Smooth muscle cell of the brain vasculature (primary cell): Measurements from ENCODE around the gene AEBP1.

Experiments used
- DNase-seq: peaks from one replicate; pipeline ENCODE4 v3.0.0-alpha.2; 2012; ENCODE audit warnings: low read depth, low spot score

Gene AEBP1

DNA sequence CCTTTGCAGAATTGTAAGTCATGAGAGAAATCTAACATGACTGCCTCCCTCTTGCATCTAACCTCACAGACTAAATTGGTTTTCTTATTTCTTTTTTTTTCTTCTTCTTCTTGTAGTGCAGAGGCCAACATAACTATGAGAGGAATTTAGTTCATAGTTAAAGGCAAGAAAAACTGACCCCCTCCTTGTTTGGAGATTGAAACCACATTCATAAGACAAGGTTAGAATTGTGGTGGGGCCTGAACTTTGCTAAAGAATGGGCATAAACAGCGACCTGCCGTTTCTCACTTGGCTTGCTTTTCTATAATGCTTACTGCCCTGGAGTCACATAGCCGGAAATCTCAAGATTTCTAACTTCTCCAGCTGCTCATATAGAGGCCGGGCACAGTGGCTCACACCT, 19.4 kb upstream of the AEBP1 start:
- DNase-seq: no peak

DNA sequence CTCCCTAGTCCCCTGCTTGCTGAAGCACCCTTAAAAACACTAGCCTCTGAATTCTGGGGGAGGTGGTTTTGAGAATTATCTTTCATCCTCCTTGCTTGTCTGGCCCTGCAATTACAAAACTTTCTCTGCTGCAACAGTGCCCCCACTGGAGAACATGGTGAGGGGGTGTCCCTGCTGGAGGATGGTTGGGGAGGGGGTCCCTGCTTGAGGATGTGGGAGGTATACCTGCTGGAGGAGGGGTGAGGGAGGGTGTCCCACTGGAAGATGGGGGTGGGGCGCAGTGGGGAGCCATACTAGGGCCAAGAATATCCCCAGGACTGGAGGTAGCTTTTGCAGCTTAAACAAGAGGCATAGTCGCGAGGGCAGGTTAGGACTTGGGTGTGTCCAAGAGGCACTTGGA, 18.6 kb upstream of the AEBP1 start:
- no peak for DNase-seq

DNA sequence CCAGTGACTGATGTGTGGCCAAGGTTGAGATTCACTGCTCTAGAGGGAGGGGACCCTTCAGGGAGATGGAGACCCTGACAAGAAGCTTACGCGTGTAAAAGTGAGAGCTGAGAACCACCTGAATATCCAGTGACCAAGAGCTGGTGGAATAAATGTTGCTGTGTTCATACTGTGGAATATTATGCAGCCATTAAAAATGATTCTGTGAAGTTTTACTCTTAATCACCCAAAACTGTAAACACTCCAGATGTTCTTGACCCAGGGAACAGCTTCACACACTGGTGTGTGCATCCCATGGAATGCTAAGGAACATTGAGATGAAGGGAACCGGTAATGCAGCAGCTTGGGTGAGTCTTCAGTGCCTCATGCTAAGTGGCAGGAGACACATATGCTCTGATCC, 17.5 kb upstream of the AEBP1 start:
- no peak for DNase-seq

DNA sequence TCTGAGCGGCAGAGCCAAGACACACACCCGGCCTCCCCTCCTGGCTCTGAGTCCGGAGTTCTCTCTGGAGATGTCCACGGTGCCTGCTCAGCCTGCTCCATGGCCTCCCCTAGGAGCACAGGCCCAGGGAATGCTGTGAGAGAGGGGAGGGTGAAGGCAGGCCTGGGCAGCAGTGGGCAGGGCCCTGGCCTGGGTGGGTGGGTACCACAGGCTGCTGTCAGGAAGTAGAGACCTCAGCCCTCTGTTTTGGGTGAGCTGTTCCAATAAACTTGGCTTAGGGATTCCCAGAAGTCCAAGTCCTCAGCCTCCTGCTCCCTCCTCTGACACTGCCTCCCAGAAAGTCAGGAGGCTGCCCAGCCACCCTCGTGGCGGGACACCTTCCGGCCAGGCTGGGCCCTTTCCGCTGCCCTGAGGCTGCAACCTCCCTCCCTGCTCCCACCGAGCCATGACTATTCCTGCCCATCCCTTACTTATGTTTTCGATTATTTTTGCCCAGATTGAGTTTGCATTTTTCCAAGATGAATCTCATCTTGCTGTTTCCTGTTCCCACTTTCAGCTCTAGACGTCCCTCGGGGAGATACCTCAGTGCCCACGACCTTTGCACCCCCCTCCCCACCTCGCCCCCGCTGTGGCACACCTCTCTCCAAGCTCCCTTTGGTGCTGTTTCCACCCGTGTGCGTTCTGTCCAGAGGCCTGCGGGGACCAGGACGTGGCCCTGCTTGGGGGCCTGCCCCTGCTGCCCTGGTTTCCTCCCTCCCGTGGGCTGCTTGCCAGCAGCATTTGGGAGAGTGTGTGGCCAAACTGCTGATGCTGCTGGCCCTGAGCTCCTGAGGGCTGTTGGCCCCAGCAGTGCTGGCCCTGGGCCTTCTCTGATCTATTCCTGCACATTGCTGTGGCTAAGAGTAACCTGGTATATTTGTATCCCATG, 16.0 kb upstream of the AEBP1 start:
- DNase-seq: peak; percentile 83

DNA sequence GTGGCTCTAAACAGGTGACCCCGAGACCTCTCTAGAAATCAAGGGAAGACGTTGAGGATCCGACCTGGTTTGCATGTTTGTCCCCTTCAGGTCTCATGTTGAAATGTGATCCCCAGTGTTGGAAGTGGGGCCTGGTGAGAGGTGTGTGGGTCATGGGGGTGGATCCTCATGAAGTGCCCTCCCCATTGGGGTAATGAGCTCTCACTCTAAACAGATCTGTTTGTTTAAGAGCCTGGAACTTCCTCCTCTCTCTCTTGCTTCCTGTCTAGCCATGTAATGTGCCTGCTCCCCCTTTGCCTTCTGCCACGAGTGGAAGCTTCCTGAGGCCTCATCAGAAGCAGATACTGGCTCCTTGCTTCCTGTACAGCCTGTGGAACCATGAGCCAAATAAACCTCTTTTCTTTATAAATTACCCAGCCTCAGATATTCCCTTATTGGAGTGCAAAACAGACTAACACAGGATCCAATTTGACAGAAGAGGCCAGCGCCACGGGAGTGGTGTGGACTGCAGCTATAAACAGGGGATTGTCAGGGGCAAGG, 11.0 kb upstream of the AEBP1 start:
- no peak for DNase-seq

DNA sequence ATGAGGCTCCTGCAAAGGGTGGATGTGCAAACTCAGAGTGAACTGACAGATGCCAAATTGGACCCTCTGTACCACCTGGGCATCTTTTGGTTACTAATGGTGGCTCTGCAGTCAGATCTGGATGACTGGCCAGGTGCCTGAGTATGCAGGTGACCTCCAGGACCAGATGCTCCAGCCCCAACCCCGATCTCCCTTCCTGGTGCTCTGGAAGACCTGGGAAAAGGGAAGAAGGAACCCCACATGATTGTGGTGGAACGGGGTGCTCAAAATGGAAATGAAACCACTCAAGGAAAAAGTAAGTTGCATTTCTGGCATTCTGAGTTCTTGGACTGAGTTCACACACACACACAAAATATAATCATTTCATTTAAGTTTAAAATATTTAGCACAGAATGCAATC, 9.8 kb upstream of the AEBP1 start:
- DNase-seq: no peak

DNA sequence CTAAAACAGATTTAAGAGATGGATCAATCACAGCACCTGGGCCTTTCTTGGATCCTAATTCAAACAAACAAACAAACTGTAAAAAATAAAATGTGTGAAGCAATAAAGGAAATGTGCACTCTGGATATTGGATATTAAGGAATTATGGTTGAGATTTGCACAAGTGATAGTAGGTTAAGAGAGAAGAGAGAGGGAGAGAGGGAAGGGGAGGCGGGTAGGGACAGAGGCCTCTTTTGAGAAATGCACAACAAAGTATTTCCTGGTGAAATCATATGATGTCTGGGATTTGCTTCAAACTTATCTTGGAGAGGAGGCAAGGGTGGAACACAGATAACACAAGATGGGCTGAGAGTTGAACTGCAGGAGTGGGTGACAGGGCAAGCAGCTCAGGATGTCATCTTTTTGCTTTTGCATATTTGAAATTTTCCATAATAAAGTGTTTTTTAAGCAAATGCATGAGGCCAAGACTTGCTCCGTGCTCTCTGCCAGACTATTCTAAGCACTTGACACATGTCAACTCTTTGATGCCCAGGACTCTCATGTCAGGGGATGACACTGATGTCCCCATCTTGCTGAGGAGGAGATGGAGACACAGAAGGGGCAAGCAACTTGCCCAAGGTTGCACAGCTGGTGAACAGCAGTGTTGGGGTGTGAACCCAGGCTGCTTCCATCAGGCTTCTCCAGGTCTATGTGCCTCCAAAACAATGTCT, 9.1 kb upstream of the AEBP1 start:
- DNase-seq: no peak

DNA sequence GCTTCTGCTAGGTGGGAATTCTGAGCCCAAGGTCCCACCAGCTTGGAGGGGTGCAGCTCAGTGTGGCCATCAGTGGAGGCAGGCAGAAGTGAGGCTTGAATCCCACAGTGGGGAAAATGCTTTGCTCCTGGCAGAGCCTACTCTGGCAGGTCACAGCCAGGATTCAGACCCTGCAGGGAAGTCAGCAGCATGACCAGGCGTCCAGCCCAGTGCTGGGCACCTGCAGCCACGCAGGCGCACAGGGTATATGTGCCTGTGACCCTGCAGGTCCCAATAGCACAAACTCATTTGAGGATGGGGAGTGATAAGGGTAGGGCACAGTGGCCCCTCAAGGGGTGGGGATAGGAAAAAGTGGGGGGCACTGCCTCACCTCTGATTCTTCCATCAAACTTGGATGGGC, 8.4 kb upstream of the AEBP1 start:
- DNase-seq: no peak

DNA sequence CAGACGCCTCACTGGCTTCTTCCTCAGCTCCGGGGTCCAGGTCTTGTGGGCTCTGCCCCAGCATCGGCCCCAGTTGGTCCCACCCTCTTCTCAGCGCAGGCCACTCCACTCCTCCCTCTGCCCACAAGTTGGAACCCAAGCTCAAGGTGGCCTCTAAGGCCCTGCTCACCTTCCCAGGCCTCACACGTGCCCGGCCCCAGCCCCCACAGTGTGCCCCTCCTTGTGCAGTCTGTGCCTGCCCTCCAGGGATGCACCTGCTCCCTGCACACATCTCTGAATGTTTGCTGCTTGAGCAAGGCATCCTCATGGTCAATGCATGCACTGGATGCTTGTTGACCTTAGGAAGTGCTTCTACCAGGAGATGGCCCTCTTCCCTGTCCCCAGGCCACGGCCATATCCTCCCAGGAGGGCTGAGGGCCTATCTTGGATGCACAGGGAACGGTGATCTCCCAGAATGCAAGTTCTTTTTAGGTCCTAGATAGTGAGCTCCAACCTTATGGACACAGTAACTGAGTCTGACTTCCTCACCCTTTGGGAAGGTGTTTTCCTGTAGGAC, 7.7 kb upstream of the AEBP1 start:
- DNase-seq: no peak

DNA sequence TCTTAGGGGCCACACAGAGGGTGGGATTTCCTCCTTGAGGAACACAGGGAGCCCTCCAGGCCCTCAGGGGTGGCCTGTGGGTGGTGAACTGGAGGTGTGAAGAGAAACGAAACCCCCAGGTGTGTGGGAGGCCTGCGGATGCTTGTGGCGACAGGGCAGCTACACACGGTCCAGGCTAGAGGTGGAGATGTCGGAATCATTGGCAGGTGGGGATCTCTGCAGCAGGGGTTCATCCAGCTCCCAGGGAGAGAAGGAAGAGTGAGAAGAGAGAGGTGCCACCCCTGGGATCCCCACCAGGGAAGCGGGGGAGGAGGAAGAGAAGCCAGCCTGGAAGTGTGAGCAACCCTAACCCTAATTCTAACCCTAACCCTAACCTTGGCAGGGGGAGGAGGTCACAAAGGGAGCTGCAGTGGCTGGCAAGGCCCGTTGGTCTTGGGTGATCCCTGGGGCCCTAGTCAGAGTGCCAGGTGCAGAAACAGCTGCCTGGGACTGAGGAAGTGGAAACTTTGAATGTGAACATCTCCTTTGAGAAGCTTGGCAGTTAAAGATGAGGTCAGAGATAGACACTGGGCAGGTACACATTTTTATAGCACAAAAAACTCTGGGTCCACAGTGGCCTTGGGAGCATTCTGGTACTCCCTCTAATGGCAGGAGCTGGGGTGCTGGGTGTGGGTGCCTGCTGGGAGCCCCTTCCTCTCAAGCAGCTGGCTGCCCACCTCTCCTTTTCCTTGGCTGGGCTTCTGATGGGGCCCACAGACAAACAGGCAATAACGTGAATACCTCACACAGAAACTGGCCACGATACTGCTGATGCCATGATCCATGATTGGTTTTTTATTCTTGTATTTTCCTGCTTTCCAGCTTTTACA, 6.8 kb upstream of the AEBP1 start:
- DNase-seq: no peak

DNA sequence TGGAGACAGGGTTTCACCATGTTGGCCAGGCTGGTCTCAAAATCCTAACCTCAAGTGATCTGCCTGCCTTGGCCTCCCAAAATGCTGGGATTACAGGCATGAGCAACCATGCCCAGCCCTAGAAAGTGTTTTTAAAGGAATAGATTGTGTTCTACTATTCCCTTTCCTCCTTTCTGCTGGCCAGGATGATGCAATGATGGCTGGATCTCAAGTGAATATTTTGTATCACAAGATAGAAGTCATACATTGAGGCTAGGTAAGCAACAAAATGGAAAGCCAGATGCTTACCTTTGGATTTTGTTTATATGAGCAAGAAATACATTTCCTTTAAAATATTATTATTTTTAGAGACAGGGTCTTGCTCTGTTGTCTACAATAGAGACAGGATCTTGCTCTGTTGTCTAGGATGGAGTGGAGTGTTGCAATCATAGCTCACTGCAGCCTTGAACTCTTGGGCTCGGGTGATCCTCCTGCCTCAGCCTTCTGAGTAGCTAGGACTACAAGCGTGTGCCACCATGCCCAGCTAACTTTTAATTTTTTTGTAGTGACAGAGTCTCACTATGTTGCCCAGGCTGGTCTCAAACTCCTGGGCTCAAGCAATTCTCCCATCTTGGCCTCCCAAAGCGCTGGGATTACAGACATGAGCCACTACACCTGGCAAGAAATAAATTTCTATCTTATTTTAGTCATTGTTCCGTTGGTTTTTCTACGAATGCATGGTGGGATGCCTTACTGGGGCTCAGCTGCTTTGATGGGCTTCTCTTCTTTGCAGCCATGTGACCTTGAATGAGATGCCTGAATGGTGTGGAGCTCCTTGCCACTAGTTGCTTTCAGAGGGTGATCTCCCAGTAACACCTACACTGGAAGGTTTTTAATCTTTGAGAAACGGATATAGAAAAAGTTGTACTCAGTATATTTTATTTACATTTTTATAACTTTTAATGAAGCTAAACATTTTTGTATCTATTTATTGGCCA, 5.8 kb upstream of the AEBP1 start:
- no peak for DNase-seq

DNA sequence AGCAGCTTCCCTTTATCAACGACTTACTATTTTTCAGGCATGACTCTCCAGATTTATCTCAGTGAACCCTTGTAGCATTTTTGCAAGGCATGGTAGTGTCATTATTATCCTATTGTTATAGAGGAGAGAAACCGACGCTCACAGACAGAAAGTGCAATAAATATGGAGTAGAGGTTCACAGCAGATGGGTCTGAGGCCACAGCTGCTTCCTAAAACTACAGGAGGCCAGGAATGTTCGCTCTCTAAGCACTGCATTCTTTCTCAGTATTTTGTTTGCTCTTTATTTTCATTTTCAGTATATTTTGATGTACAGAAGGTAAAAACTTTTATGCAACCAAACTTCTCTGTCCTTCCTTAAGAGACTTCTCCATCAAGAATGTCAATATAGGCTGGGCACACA, 4.5 kb upstream of the AEBP1 start:
- DNase-seq: no peak

DNA sequence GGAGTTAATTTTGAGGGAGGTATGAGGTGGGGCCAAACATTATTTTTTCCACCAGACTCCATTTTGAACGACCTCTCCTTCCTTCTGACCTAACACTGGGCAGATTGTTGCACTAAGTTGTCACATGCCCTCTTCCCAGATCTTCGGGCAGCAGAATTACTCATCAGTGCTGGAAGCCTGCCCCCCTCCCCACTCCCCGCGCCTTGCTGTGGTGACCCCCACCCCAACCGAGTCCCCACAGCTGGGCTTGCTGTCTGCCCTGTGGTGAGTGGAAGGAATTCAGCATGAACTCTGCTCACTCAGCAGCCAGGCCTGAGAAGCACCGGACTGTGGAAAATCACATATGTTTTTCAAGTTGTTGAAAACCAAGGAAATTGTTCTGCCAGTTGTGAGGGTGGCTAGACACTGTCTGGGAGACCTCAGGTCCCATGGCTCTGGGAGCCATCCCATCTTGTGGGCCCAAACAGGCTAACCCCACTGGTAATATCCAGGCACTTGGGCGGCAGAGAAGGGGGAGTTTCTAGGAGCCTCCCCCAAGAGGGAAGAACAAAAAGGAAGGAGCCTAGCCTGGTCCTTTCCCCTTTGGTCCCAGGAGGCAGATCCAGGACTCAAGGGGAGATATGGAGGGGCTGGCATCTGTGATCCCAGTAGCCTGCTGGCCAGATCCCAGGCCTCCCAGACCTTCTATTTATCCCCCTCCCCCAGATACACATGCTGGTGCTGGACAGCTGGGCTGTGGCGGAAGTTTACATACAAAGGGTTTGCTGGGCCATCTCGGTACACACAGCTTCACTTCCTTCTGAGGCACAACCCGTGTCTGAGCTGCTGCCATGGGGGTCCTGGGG, 3.5 kb upstream of the AEBP1 start:
- DNase-seq: peak; percentile 79

DNA sequence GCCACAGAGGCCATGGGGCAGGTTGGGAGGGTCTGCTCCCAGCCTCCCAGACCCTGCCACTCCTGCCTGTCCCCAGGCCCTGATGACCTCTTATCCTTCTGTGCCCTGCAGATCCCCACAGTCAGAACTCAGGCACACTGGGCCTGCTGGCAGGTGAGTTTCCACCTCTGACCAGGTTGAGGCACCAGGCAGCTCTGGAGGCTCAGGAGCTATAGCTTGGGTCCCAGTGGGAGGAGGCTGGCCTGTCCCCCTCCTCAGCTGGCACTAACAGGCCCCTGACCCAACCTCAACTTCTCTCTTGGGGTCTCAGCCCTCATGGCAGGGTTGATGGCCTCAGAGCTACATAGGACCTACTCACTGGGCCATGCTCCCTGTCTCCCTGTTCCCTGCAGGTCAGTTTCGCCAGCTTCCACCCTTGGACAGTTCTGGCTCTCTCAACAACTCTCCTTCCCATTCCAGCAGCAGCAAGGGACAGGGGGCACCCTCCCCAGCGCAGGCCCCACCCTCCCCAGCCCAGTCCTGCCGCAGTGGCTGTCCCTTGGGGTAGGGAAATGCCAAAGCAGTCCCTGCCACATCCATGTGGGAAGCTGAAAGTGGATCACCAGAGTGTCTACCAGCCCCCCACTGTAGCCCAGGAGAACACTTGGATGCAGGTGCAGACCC, 2.7 kb upstream of the AEBP1 start:
- no peak for DNase-seq

DNA sequence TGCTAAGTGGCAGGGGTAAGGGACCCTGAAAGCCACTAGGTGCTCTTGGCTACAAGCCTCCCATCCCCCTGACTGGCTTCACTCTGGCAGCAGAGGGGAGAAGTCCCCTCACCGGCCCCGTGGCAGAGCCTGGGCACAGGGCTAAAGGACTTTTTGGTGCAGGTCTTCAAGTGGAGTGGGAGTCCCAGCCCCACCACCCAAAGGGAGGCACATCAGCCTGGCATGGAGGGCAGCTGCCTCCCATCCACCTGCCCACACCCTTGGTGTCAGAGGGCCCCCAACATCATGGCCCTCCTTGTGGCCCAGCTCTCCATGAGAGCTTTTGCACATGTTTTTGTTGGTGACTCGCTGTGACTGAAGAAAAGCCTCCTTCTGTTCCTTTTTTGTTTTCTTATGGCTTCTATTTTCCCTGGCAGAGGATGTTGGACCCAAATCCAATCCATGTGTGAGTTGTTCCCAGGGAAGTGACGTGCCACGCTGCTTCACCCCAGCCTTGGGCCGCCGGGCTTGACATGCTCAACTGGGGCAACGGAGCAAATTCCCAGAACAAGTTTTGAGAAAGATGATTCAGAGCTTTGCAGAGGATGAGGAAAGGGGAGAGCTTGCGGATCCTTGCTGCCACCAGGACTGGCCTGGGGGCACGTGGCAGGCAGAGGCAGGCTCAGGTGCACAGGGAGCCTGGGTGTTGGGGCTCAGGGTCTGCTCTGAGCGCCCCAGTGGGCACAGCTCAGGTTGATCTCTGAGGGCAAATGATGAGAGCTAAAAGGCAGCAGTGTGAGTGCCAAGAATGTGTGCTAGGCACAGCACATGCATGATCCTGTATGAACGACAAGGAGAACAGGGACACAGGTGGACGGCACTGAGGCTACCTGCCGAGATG, 1.9 kb upstream of the AEBP1 start:
- DNase-seq: no peak

DNA sequence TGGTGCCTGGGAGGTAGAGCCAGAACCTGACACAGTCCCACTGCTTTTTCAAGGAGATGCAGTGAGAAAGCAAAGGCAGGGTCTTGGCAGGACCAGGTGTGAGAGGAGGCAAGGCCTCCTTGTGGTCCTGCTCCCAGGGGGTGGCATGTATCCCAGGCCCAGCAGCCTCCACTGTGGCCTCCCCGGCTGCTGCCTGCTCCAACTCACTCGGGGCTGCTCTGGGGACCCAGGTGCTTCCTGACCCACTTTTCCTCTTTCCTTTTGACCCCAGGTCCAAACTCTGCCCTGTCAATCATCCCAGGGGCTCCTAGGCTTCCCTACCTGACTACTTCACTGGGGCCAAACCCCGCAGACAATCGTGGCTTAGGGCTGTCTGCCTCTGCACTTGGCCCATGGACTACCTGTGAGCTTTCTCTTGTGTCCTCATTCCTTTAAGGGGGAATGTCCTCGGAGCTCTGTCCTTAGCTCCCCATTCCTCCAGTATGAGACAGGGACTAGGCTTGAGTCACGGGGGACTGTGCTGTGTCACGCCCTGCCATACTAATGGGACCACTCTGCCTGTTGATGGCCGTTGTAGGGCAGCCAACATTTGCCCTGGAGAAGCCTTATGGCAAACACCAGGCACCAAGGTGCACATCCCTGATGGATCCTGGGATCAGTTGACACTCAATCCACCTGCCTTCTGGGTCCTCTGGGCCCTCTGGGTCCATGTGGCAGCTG, 1.1 kb upstream of the AEBP1 start:
- no peak for DNase-seq

DNA sequence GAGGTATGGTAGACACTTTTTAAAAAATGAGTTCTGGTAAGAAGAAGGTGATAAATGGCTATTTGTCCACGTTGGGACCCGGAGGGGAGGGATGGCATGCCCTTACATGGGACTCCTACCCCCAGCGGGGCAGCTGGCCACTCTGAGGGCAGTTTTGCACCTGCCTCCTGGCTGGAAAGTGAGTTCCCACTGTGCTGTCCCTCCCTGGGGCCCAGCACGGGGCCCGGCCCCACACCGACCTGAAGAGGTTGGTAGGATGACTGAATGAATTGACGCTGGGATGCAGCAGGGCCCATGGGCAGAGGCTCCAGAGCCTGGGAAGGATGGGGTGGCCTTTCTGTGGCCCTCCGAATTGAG, 601 bp upstream of the AEBP1 start:
- no peak for DNase-seq
